OCI-LY7 (cell line): Measurements from ENCODE around the gene MIPEP.

Source experiments
- EZH2phosphoT487 ChIP-seq: fragments of 200-600 bp; sonication (generic); IDR thresholded peaks from 2 replicates; pipeline ENCODE4 v1.6.1; 2018; ENCODE audit warnings: low read depth, borderline replicate concordance, mild to moderate bottlenecking, mixed run types, antibody characterized with exemption, low read length, moderate library complexity, mixed read lengths
- TF ChIP-seq, protein P1 (sequence below): fragments of 200-600 bp; sonication (generic); conservative IDR thresholded peaks from 2 replicates; pipeline ENCODE4 v1.5.1; 2014; ENCODE audit warnings: mild to moderate bottlenecking, antibody characterized with exemption, low read length, moderate library complexity, mixed read lengths

DNA sequence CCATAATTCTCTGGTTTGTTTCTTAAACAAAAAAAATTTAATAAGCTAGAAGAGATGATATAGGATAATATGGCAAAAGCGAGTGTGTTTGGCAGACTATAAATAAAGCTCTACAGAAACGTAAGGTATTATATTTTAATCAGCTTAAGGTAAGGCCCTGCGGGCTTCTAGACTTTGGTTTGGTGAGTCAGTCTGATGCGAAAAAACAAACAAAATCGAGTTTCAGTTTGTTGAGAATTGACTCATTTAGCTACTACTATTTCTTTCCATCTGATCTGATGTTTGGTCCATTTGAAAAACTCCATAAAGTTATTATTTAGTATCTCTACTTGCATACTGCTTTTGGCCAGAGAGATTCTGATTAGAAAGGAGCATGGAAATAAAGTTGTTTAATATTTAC, 138.0 kb downstream of the MIPEP start:
- TF ChIP-seq, protein P1, sequence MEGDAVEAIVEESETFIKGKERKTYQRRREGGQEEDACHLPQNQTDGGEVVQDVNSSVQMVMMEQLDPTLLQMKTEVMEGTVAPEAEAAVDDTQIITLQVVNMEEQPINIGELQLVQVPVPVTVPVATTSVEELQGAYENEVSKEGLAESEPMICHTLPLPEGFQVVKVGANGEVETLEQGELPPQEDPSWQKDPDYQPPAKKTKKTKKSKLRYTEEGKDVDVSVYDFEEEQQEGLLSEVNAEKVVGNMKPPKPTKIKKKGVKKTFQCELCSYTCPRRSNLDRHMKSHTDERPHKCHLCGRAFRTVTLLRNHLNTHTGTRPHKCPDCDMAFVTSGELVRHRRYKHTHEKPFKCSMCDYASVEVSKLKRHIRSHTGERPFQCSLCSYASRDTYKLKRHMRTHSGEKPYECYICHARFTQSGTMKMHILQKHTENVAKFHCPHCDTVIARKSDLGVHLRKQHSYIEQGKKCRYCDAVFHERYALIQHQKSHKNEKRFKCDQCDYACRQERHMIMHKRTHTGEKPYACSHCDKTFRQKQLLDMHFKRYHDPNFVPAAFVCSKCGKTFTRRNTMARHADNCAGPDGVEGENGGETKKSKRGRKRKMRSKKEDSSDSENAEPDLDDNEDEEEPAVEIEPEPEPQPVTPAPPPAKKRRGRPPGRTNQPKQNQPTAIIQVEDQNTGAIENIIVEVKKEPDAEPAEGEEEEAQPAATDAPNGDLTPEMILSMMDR, result no peak
- TF ChIP-seq EZH2phosphoT487, result no peak
